GM23248 (cell line): ENCODE data around the gene TCF12. TPM values are rescaled to one million over a fixed set of nuclear protein-coding genes. Genes with fewer than 3 reads are reported as not detected.

Source experiments
- DNase-seq: peaks from one replicate; pipeline ENCODE4 v3.0.0-alpha.2; 2015
- H2AFZ ChIP-seq: fragments of 200-600 bp; sonication (generic); 2 replicates; pipeline ENCODE4 v1.6.1; 2016; ENCODE audit warnings: antibody characterized with exemption
- H3F3A ChIP-seq: fragments of 200-600 bp; sonication (generic); 2 replicates; pipeline ENCODE4 v1.6.1; 2016; ENCODE audit warnings: mild to moderate bottlenecking, antibody characterized with exemption, mixed run types; ENCODE audit not compliant: insufficient read depth
- H3K27ac ChIP-seq: fragments of 200-600 bp; sonication (generic); 2 replicates; pipeline ENCODE4 v1.5.1; 2016; ENCODE audit warnings: mild to moderate bottlenecking
- H3K27me3 ChIP-seq: fragments of 200-600 bp; sonication (generic); replicated peaks from 2 replicates; pipeline ENCODE4 v1.6.1; 2016; ENCODE audit warnings: mild to moderate bottlenecking; ENCODE audit not compliant: insufficient read depth
- H3K36me3 ChIP-seq: fragments of 200-600 bp; sonication (generic); 2 replicates; pipeline ENCODE4 v1.6.1; 2016; ENCODE audit warnings: low read depth, mild to moderate bottlenecking
- H3K4me1 ChIP-seq: fragments of 200-600 bp; sonication (generic); 2 replicates; pipeline ENCODE4 v1.6.1; 2016; ENCODE audit warnings: mild to moderate bottlenecking; ENCODE audit not compliant: insufficient read depth
- H3K4me2 ChIP-seq: fragments of 200-600 bp; sonication (generic); one replicate; pipeline ENCODE4 v1.6.1; 2016; ENCODE audit warnings: mild to moderate bottlenecking; ENCODE audit not compliant: unreplicated experiment
- H3K4me3 ChIP-seq: fragments of 200-600 bp; sonication (generic); 2 replicates; pipeline ENCODE4 v1.5.1; 2016; ENCODE audit warnings: mild to moderate bottlenecking
- H3K79me2 ChIP-seq: fragments of 200-600 bp; sonication (generic); 2 replicates; pipeline ENCODE4 v1.6.1; 2016; ENCODE audit warnings: mild to moderate bottlenecking; ENCODE audit not compliant: insufficient read depth
- H3K9ac ChIP-seq: fragments of 200-600 bp; sonication (generic); 2 replicates; pipeline ENCODE4 v1.6.1; 2016; ENCODE audit warnings: mild to moderate bottlenecking
- H3K9me2 ChIP-seq: fragments of 200-600 bp; sonication (generic); 2 replicates; pipeline ENCODE4 v1.6.1; 2016; ENCODE audit warnings: mixed run types, mild to moderate bottlenecking, moderate library complexity; ENCODE audit not compliant: insufficient read depth
- H3K9me3 ChIP-seq: fragments of 200-600 bp; sonication (generic); one replicate; pipeline ENCODE4 v1.6.1; 2017; ENCODE audit warnings: low read depth
- H4K20me1 ChIP-seq: fragments of 200-600 bp; sonication (generic); 2 replicates; pipeline ENCODE4 v1.6.0; 2016; ENCODE audit not compliant: insufficient read depth
- EZH2 ChIP-seq: fragments of 200-600 bp; sonication (generic); IDR thresholded peaks from 2 replicates; pipeline ENCODE4 v1.6.1; 2018; ENCODE audit warnings: antibody characterized with exemption, mild to moderate bottlenecking; ENCODE audit not compliant: insufficient read depth, poor library complexity, severe bottlenecking
- EZH2phosphoT487 ChIP-seq: fragments of 200-600 bp; sonication (generic); IDR thresholded peaks from 2 replicates; pipeline ENCODE4 v1.6.1; 2018; ENCODE audit warnings: antibody characterized with exemption, moderate library complexity, mild to moderate bottlenecking, low read depth; ENCODE audit not compliant: insufficient read depth
- WGBS, 2 experiments: methylation state at CpG; one replicate each; pipeline ENCODE4 v1.1.6; 2015 to 2017; ENCODE audit warnings: low lambda C conversion rate in 2 of 2, low coverage in 1 of 2; ENCODE audit errors: missing lambda C conversion rate in 2 of 2; 5-methylcytosine and 5-hydroxymethylcytosine counted together
- in situ Hi-C: fragments of 300-500 bp; cut with MboI; formaldehyde crosslinking; loops from 2 replicates; pipeline ENCODE4 v1.15.0; 2020
- polyA plus RNA-seq: library from polyadenylated mRNA; unstranded; fragments of >200 nt; fragmentation: Nextera tagmentation; extraction: Ambion mirVana; gene quantifications from 2 replicates; pipeline ENCODE4 v1.2.1, GENCODE V29; 2016
- total RNA-seq: library from RNA; depleted of rRNA; stranded (reverse); fragments of >200 nt; shearing (Covaris generic); gene quantifications from 2 replicates; pipeline ENCODE4 v1.2.3, GENCODE V29; 2014

The TCF12 gene
- total and polyA plus RNA-seq, 2 experiments from 2014 or later = 53.6 to 58.6 TPM

- Histone ChIP-seq H3K4me2 (peak overlapping the region; percentile 94), H3K9me2 (no peaks in the 10 kb centered on the region), H3K27me3 (no peaks in the 10 kb centered on the region), H3K9ac (peak overlapping the region; percentile 87), H3K4me3 (peak overlapping the region; percentile 75), H3F3A (peaks cover 26% of the 10 kb centered on the region), H3K27ac (peak overlapping the region; percentile 89), H3K36me3 (no peaks in the 10 kb centered on the region), H4K20me1 (no peaks in the 10 kb centered on the region), H2AFZ (peak overlapping the region; percentile 91), H3K9me3 (no peaks in the 10 kb centered on the region), H3K79me2 (no peaks in the 10 kb centered on the region), H3K4me1 (peaks cover 14% of the 10 kb centered on the region)
- TF ChIP-seq EZH2 = no peak
- no peak for TF ChIP-seq EZH2phosphoT487
- in situ Hi-C loops = loop anchor here (25.0 kb wide), 1 partner anchor 400 kb away; no protein-coding TSS in a partner anchor
- DNase-seq = peak; percentile 99
- 1 to 3% methylated on average over 68 to 78 of the region's 78 CpGs for WGBS, 2 experiments
These were observed 31.3 kb upstream of the TCF12 start for GRCh38 chr15:56886932-56887781.

- Histone ChIP-seq H3K27ac (peak overlapping the region; percentile 89), H3K9ac (peak overlapping the region; percentile 87), H3K4me2 (peak overlapping the region; percentile 94), H3K4me3 (peak overlapping the region; percentile 75), H3K9me3 (no peaks in the 10 kb centered on the region), H3F3A (peaks cover 26% of the 10 kb centered on the region), H4K20me1 (no peaks in the 10 kb centered on the region), H3K27me3 (no peaks in the 10 kb centered on the region), H3K9me2 (no peaks in the 10 kb centered on the region), H3K36me3 (no peaks in the 10 kb centered on the region), H3K79me2 (no peaks in the 10 kb centered on the region), H3K4me1 (peaks cover 14% of the 10 kb centered on the region), H2AFZ (peak overlapping the region; percentile 91)
- WGBS, 2 experiments = 61 to 63% methylated on average over 5 of the region's 5 CpGs
- TF ChIP-seq EZH2phosphoT487 (no peak), EZH2 (no peak)
- DNase-seq = no peak
- in situ Hi-C loops = loop anchor here (25.0 kb wide), 1 partner anchor 401 kb away; no protein-coding TSS in a partner anchor
These were observed 30.5 kb upstream of the TCF12 start for GRCh38 chr15:56887782-56888438.

- no peak for DNase-seq
- Histone ChIP-seq H3K4me1 (peaks cover 14% of the 10 kb centered on the region), H3K27me3 (no peaks in the 10 kb centered on the region), H2AFZ (no peak overlapping the region), H3K4me3 (no peak overlapping the region), H3K9me2 (no peaks in the 10 kb centered on the region), H3K9me3 (no peaks in the 10 kb centered on the region), H3K27ac (no peak overlapping the region), H4K20me1 (no peaks in the 10 kb centered on the region), H3K36me3 (no peaks in the 10 kb centered on the region), H3K79me2 (no peaks in the 10 kb centered on the region), H3F3A (peaks cover 26% of the 10 kb centered on the region), H3K4me2 (no peak overlapping the region), H3K9ac (no peak overlapping the region)
- in situ Hi-C loops = loop anchor here (25.0 kb wide), 1 partner anchor 403 kb away; no protein-coding TSS in a partner anchor
- 93 to 94% methylated on average over 2 of the region's 2 CpGs for WGBS, 2 experiments
- no peak for TF ChIP-seq EZH2phosphoT487
These were observed 28.4 kb upstream of the TCF12 start for GRCh38 chr15:56890038-56890437.

- no peak overlapping the region for H3K4me3 ChIP-seq
- H3K9ac ChIP-seq = no peak overlapping the region
- peaks cover 8% of the 10 kb centered on the region for H3K4me1 ChIP-seq
- H3K9me2 ChIP-seq = no peaks in the 10 kb centered on the region
- DNase-seq = no peak
- no peaks in the 10 kb centered on the region for H3K36me3 ChIP-seq
- no peaks in the 10 kb centered on the region for H4K20me1 ChIP-seq
- no peaks in the 10 kb centered on the region for H3K9me3 ChIP-seq
- H3K27ac ChIP-seq = no peak overlapping the region
- TF ChIP-seq EZH2phosphoT487 (no peak), EZH2 (no peak)
- peaks cover 12% of the 10 kb centered on the region for H3F3A ChIP-seq
- H3K79me2 ChIP-seq = no peaks in the 10 kb centered on the region
- H2AFZ ChIP-seq = no peak overlapping the region
- no peaks in the 10 kb centered on the region for H3K27me3 ChIP-seq
- no peak overlapping the region for H3K4me2 ChIP-seq
- in situ Hi-C loops = loop anchor here (25.0 kb wide), 1 partner anchor 405 kb away; no protein-coding TSS in a partner anchor
These were observed 26.5 kb upstream of the TCF12 start for GRCh38 chr15:56891852-56892440.
